ENCODE data around the gene USF1. TPM values are rescaled to one million over a fixed set of nuclear protein-coding genes. Genes with fewer than 3 reads are reported as not detected.

USF1 gene
- total and polyA plus RNA-seq, 9 of the 15 experiments (the other 6 are each of a cell fraction or from before 2014, with no cell fraction given): 7.4 to 60.2 (median 54.2) TPM

DNA sequence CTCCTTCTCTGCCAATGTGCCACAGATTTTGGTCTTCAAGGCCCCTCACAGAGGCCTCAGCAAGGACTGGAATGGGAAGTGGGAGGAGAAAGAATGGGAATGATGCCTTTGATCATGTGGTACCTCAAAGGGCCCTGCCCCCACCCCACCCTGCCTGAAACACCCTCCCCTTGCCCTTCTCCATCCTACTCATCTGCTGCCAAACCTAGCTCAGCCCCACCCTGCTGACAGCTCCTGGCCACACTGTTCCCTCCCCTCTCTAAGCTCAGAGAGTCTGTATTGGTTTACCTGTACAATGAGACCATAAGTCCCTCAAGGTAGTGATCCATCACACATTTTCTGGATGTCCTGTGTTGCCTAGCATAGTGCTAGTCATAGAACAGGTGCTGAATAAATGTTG is 30.6 kb upstream of the USF1 start:
- no peaks in the 10 kb centered on the region for H3K79me2 ChIP-seq (ENCODE audit: control insufficient read depth, insufficient read depth, low read length)
- no peak overlapping the region for H3K4me2 ChIP-seq (ENCODE audit: insufficient read depth, low read length)
- in situ Hi-C loops (cut with MboI): loop anchor here (25.0 kb wide), 1 partner anchor 239 kb away; no protein-coding TSS in a partner anchor
- intact Hi-C loops (cut with micrococcal nuclease): loop anchor here (10.0 kb wide), 1 partner anchor 58 kb away; the partner anchor contains the start of gene DEDD
- no peak for FAIRE-seq
- H3K9me1 ChIP-seq (ENCODE audit: control insufficient read depth, insufficient read depth, low read length): no peaks in the 10 kb centered on the region
- DNase-seq (ENCODE audit: extremely low read depth in 1 of 4, low spot score in 3 of 4): no peak
- H3K9me3 ChIP-seq (replicated peaks; ENCODE audit: control insufficient read depth, insufficient read depth, low read depth, low read length): no peaks in the 10 kb centered on the region
- H4K20me1 ChIP-seq (replicated peaks; ENCODE audit: control insufficient read depth, insufficient read depth, low read length): no peaks in the 10 kb centered on the region
- no TSS peak for BruUV-seq (replicated peaks)
- CTCF ChIA-PET (ENCODE audit: low intra/inter-chr PET ratio): no interaction called here
- H3K9ac ChIP-seq (ENCODE audit: insufficient read depth in 1 of 2, low read depth in 2 of 2, low read length in 2 of 2): no peak overlapping the region
- H3K4me1 ChIP-seq (replicated peaks in 1 of 2; ENCODE audit: control insufficient read depth in 2 of 2, insufficient read depth in 2 of 2, low read length in 2 of 2): peaks cover 8 to 25% of the 10 kb centered on the region in 2 experiments; a peak in 3 of 5 replicates
- H2AFZ ChIP-seq (ENCODE audit: low read depth, low read length): no peak overlapping the region
- H3K36me3 ChIP-seq (ENCODE audit: control insufficient read depth, insufficient read depth, low read length): no peaks in the 10 kb centered on the region
- POLR2A ChIA-PET: no interaction called here
- no peak for ATAC-seq
- no peaks in the 10 kb centered on the region for H3K27me3 ChIP-seq (ENCODE audit: control insufficient read depth in 2 of 2, insufficient read depth in 2 of 2, low read length in 2 of 2)
- no peak overlapping the region for H3K27ac ChIP-seq (ENCODE audit: extremely low read depth, low read depth, low read length)
- H3K4me3 ChIP-seq: no peak overlapping the region
- TF ChIP-seq SRSF3 (IDR thresholded peaks at IDR 0.05; ENCODE audit: insufficient read depth, low read length) (no peak), DACH1 (IDR thresholded peaks at IDR 0.05; ENCODE audit: partially characterized antibody) (no peak)
- TF ChIP-seq, protein P1, sequence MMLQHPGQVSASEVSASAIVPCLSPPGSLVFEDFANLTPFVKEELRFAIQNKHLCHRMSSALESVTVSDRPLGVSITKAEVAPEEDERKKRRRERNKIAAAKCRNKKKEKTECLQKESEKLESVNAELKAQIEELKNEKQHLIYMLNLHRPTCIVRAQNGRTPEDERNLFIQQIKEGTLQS (IDR thresholded peaks at IDR 0.05): no peak
- TF ChIP-seq, protein P1 (CRISPR knock-in tag; conservative IDR thresholded peaks at IDR 0.05): no peak
- TF ChIP-seq, protein P2, sequence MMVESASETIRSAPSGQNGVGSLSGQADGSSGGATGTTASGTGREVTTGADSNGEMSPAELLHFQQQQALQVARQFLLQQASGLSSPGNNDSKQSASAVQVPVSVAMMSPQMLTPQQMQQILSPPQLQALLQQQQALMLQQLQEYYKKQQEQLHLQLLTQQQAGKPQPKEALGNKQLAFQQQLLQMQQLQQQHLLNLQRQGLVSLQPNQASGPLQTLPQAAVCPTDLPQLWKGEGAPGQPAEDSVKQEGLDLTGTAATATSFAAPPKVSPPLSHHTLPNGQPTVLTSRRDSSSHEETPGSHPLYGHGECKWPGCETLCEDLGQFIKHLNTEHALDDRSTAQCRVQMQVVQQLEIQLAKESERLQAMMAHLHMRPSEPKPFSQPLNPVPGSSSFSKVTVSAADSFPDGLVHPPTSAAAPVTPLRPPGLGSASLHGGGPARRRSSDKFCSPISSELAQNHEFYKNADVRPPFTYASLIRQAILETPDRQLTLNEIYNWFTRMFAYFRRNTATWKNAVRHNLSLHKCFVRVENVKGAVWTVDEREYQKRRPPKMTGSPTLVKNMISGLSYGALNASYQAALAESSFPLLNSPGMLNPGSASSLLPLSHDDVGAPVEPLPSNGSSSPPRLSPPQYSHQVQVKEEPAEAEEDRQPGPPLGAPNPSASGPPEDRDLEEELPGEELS (CRISPR knock-in tag; IDR thresholded peaks at IDR 0.05; ENCODE audit: borderline replicate concordance): no peak
- TF ChIP-seq, protein P3, sequence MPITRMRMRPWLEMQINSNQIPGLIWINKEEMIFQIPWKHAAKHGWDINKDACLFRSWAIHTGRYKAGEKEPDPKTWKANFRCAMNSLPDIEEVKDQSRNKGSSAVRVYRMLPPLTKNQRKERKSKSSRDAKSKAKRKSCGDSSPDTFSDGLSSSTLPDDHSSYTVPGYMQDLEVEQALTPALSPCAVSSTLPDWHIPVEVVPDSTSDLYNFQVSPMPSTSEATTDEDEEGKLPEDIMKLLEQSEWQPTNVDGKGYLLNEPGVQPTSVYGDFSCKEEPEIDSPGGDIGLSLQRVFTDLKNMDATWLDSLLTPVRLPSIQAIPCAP (CRISPR knock-in tag; IDR thresholded peaks at IDR 0.05; ENCODE audit: borderline replicate concordance): no peak
- TF ChIP-seq, protein P4, sequence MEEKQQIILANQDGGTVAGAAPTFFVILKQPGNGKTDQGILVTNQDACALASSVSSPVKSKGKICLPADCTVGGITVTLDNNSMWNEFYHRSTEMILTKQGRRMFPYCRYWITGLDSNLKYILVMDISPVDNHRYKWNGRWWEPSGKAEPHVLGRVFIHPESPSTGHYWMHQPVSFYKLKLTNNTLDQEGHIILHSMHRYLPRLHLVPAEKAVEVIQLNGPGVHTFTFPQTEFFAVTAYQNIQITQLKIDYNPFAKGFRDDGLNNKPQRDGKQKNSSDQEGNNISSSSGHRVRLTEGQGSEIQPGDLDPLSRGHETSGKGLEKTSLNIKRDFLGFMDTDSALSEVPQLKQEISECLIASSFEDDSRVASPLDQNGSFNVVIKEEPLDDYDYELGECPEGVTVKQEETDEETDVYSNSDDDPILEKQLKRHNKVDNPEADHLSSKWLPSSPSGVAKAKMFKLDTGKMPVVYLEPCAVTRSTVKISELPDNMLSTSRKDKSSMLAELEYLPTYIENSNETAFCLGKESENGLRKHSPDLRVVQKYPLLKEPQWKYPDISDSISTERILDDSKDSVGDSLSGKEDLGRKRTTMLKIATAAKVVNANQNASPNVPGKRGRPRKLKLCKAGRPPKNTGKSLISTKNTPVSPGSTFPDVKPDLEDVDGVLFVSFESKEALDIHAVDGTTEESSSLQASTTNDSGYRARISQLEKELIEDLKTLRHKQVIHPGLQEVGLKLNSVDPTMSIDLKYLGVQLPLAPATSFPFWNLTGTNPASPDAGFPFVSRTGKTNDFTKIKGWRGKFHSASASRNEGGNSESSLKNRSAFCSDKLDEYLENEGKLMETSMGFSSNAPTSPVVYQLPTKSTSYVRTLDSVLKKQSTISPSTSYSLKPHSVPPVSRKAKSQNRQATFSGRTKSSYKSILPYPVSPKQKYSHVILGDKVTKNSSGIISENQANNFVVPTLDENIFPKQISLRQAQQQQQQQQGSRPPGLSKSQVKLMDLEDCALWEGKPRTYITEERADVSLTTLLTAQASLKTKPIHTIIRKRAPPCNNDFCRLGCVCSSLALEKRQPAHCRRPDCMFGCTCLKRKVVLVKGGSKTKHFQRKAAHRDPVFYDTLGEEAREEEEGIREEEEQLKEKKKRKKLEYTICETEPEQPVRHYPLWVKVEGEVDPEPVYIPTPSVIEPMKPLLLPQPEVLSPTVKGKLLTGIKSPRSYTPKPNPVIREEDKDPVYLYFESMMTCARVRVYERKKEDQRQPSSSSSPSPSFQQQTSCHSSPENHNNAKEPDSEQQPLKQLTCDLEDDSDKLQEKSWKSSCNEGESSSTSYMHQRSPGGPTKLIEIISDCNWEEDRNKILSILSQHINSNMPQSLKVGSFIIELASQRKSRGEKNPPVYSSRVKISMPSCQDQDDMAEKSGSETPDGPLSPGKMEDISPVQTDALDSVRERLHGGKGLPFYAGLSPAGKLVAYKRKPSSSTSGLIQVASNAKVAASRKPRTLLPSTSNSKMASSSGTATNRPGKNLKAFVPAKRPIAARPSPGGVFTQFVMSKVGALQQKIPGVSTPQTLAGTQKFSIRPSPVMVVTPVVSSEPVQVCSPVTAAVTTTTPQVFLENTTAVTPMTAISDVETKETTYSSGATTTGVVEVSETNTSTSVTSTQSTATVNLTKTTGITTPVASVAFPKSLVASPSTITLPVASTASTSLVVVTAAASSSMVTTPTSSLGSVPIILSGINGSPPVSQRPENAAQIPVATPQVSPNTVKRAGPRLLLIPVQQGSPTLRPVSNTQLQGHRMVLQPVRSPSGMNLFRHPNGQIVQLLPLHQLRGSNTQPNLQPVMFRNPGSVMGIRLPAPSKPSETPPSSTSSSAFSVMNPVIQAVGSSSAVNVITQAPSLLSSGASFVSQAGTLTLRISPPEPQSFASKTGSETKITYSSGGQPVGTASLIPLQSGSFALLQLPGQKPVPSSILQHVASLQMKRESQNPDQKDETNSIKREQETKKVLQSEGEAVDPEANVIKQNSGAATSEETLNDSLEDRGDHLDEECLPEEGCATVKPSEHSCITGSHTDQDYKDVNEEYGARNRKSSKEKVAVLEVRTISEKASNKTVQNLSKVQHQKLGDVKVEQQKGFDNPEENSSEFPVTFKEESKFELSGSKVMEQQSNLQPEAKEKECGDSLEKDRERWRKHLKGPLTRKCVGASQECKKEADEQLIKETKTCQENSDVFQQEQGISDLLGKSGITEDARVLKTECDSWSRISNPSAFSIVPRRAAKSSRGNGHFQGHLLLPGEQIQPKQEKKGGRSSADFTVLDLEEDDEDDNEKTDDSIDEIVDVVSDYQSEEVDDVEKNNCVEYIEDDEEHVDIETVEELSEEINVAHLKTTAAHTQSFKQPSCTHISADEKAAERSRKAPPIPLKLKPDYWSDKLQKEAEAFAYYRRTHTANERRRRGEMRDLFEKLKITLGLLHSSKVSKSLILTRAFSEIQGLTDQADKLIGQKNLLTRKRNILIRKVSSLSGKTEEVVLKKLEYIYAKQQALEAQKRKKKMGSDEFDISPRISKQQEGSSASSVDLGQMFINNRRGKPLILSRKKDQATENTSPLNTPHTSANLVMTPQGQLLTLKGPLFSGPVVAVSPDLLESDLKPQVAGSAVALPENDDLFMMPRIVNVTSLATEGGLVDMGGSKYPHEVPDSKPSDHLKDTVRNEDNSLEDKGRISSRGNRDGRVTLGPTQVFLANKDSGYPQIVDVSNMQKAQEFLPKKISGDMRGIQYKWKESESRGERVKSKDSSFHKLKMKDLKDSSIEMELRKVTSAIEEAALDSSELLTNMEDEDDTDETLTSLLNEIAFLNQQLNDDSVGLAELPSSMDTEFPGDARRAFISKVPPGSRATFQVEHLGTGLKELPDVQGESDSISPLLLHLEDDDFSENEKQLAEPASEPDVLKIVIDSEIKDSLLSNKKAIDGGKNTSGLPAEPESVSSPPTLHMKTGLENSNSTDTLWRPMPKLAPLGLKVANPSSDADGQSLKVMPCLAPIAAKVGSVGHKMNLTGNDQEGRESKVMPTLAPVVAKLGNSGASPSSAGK (IDR thresholded peaks at IDR 0.05): no peak
